HG03097 (cell line): Measurements from ENCODE around the gene STH.
"Not testable (repeated sequence)": the region's sequence is repeated elsewhere in the genome, so short reads cannot be mapped to it uniquely, and the experiment has no call there.

Experiments
- ATAC-seq: cut with Tn5 transposase; IDR thresholded peaks from one replicate; pipeline ENCODE4 v1.9.1; 2021; ENCODE audit not compliant: unreplicated experiment, low FRiP score

The STH gene

DNA sequence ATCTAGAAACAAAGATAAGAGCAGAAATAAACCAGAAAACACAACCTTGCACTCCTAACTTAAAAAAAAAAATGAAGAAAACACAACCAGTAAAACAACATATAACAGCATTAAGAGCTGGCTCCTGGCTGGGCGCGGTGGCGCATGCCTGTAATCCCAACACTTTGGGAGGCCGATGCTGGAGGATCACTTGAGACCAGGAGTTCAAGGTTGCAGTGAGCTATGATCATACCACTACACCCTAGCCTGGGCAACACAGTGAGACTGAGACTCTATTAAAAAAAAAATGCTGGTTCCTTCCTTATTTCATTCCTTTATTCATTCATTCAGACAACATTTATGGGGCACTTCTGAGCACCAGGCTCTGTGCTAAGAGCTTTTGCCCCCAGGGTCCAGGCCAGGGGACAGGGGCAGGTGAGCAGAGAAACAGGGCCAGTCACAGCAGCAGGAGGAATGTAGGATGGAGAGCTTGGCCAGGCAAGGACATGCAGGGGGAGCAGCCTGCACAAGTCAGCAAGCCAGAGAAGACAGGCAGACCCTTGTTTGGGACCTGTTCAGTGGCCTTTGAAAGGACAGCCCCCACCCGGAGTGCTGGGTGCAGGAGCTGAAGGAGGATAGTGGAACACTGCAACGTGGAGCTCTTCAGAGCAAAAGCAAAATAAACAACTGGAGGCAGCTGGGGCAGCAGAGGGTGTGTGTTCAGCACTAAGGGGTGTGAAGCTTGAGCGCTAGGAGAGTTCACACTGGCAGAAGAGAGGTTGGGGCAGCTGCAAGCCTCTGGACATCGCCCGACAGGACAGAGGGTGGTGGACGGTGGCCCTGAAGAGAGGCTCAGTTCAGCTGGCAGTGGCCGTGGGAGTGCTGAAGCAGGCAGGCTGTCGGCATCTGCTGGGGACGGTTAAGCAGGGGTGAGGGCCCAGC lies 2.6 kb downstream of the STH start:
- no peak for ATAC-seq

DNA sequence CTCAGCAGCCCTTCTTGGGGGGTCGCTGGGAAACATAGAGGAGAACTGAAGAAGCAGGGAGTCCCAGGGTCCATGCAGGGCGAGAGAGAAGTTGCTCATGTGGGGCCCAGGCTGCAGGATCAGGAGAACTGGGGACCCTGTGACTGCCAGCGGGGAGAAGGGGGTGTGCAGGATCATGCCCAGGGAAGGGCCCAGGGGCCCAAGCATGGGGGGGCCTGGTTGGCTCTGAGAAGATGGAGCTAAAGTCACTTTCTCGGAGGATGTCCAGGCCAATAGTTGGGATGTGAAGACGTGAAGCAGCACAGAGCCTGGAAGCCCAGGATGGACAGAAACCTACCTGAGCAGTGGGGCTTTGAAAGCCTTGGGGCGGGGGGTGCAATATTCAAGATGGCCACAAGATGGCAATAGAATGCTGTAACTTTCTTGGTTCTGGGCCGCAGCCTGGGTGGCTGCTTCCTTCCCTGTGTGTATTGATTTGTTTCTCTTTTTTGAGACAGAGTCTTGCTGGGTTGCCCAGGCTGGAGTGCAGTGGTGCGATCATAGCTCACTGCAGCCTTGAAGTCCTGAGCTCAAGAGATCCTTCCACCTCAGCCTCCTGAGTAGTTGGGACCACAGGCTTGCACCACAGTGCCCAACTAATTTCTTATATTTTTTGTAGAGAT lies 3.4 kb downstream of the STH start:
- ATAC-seq, result no peak

DNA sequence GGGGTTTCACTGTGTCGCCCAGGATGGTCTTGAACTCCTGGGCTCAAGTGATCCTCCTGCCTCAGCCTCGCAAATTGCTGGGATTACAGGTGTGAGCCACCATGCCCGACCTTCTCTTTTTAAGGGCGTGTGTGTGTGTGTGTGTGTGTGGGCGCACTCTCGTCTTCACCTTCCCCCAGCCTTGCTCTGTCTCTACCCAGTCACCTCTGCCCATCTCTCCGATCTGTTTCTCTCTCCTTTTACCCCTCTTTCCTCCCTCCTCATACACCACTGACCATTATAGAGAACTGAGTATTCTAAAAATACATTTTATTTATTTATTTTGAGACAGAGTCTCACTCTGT lies 3.9 kb downstream of the STH start:
- ATAC-seq, result no peak

DNA sequence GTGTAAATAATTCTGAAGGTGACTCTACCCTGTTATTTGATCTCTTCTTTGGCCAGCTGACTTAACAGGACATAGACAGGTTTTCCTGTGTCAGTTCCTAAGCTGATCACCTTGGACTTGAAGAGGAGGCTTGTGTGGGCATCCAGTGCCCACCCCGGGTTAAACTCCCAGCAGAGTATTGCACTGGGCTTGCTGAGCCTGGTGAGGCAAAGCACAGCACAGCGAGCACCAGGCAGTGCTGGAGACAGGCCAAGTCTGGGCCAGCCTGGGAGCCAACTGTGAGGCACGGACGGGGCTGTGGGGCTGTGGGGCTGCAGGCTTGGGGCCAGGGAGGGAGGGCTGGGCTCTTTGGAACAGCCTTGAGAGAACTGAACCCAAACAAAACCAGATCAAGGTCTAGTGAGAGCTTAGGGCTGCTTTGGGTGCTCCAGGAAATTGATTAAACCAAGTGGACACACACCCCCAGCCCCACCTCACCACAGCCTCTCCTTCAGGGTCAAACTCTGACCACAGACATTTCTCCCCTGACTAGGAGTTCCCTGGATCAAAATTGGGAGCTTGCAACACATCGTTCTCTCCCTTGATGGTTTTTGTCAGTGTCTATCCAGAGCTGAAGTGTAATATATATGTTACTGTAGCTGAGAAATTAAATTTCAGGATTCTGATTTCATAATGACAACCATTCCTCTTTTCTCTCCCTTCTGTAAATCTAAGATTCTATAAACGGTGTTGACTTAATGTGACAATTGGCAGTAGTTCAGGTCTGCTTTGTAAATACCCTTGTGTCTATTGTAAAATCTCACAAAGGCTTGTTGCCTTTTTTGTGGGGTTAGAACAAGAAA lies 5.1 kb downstream of the STH start:
- ATAC-seq, result no peak

DNA sequence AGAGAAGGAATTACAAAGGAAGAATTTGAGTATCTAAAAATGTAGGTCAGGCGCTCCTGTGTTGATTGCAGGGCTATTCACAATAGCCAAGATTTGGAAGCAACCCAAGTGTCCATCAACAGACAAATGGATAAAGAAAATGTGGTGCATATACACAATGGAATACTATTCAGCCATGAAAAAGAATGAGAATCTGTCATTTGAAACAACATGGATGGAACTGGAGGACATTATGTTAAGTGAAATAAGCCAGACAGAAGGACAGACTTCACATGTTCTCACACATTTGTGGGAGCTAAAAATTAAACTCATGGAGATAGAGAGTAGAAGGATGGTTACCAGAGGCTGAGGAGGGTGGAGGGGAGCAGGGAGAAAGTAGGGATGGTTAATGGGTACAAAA lies 7.0 kb downstream of the STH start:
- ATAC-seq, result not testable (repeated sequence)

DNA sequence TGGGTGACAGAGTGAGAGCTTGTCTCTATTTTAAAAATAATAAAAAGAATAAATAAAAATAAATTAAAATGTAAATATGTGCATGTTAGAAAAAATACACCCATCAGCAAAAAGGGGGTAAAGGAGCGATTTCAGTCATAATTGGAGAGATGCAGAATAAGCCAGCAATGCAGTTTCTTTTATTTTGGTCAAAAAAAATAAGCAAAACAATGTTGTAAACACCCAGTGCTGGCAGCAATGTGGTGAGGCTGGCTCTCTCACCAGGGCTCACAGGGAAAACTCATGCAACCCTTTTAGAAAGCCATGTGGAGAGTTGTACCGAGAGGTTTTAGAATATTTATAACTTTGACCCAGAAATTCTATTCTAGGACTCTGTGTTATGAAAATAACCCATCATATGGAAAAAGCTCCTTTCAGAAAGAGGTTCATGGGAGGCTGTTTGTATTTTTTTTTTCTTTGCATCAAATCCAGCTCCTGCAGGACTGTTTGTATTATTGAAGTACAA lies 8.5 kb downstream of the STH start:
- no peak for ATAC-seq

DNA sequence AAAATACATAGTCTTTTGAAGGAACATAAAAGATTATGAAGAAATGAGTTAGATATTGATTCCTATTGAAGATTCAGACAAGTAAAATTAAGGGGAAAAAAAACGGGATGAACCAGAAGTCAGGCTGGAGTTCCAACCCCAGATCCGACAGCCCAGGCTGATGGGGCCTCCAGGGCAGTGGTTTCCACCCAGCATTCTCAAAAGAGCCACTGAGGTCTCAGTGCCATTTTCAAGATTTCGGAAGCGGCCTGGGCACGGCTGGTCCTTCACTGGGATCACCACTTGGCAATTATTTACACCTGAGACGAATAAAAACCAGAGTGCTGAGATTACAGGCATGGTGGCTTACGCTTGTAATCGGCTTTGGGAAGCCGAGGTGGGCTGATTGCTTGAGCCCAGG lies 9.5 kb downstream of the STH start:
- no peak for ATAC-seq

DNA sequence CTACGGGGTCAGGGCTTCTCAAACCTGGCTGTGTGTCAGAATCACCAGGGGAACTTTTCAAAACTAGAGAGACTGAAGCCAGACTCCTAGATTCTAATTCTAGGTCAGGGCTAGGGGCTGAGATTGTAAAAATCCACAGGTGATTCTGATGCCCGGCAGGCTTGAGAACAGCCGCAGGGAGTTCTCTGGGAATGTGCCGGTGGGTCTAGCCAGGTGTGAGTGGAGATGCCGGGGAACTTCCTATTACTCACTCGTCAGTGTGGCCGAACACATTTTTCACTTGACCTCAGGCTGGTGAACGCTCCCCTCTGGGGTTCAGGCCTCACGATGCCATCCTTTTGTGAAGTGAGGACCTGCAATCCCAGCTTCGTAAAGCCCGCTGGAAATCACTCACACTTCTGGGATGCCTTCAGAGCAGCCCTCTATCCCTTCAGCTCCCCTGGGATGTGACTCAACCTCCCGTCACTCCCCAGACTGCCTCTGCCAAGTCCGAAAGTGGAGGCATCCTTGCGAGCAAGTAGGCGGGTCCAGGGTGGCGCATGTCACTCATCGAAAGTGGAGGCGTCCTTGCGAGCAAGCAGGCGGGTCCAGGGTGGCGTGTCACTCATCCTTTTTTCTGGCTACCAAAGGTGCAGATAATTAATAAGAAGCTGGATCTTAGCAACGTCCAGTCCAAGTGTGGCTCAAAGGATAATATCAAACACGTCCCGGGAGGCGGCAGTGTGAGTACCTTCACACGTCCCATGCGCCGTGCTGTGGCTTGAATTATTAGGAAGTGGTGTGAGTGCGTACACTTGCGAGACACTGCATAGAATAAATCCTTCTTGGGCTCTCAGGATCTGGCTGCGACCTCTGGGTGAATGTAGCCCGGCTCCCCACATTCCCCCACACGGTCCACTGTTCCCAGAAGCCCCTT lies 10.9 kb downstream of the STH start:
- no peak for ATAC-seq

DNA sequence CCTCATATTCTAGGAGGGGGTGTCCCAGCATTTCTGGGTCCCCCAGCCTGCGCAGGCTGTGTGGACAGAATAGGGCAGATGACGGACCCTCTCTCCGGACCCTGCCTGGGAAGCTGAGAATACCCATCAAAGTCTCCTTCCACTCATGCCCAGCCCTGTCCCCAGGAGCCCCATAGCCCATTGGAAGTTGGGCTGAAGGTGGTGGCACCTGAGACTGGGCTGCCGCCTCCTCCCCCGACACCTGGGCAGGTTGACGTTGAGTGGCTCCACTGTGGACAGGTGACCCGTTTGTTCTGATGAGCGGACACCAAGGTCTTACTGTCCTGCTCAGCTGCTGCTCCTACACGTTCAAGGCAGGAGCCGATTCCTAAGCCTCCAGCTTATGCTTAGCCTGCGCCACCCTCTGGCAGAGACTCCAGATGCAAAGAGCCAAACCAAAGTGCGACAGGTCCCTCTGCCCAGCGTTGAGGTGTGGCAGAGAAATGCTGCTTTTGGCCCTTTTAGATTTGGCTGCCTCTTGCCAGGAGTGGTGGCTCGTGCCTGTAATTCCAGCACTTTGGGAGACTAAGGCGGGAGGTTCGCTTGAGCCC lies 11.6 kb downstream of the STH start:
- no peak for ATAC-seq

DNA sequence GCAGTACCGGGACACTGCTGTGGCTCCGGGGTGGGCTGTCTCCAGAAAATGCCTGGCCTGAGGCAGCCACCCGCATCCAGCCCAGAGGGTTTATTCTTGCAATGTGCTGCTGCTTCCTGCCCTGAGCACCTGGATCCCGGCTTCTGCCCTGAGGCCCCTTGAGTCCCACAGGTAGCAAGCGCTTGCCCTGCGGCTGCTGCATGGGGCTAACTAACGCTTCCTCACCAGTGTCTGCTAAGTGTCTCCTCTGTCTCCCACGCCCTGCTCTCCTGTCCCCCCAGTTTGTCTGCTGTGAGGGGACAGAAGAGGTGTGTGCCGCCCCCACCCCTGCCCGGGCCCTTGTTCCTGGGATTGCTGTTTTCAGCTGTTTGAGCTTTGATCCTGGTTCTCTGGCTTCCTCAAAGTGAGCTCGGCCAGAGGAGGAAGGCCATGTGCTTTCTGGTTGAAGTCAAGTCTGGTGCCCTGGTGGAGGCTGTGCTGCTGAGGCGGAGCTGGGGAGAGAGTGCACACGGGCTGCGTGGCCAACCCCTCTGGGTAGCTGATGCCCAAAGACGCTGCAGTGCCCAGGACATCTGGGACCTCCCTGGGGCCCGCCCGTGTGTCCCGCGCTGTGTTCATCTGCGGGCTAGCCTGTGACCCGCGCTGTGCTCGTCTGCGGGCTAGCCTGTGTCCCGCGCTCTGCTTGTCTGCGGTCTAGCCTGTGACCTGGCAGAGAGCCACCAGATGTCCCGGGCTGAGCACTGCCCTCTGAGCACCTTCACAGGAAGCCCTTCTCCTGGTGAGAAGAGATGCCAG lies 12.9 kb downstream of the STH start:
- ATAC-seq, result no peak

DNA sequence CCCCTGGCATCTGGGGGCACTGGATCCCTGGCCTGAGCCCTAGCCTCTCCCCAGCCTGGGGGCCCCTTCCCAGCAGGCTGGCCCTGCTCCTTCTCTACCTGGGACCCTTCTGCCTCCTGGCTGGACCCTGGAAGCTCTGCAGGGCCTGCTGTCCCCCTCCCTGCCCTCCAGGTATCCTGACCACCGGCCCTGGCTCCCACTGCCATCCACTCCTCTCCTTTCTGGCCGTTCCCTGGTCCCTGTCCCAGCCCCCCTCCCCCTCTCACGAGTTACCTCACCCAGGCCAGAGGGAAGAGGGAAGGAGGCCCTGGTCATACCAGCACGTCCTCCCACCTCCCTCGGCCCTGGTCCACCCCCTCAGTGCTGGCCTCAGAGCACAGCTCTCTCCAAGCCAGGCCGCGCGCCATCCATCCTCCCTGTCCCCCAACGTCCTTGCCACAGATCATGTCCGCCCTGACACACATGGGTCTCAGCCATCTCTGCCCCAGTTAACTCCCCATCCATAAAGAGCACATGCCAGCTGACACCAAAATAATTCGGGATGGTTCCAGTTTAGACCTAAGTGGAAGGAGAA lies 13.5 kb downstream of the STH start:
- no peak for ATAC-seq

DNA sequence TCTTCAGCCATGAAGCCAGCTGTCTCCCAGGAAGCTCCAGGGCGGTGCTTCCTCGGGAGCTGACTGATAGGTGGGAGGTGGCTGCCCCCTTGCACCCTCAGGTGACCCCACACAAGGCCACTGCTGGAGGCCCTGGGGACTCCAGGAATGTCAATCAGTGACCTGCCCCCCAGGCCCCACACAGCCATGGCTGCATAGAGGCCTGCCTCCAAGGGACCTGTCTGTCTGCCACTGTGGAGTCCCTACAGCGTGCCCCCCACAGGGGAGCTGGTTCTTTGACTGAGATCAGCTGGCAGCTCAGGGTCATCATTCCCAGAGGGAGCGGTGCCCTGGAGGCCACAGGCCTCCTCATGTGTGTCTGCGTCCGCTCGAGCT lies 14.1 kb downstream of the STH start:
- no peak for ATAC-seq

DNA sequence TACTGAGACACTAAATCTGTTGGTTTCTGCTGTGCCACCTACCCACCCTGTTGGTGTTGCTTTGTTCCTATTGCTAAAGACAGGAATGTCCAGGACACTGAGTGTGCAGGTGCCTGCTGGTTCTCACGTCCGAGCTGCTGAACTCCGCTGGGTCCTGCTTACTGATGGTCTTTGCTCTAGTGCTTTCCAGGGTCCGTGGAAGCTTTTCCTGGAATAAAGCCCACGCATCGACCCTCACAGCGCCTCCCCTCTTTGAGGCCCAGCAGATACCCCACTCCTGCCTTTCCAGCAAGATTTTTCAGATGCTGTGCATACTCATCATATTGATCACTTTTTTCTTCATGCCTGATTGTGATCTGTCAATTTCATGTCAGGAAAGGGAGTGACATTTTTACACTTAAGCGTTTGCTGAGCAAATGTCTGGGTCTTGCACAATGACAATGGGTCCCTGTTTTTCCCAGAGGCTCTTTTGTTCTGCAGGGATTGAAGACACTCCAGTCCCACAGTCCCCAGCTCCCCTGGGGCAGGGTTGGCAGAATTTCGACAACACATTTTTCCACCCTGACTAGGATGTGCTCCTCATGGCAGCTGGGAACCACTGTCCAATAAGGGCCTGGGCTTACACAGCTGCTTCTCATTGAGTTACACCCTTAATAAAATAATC lies 14.6 kb downstream of the STH start:
- ATAC-seq, result no peak

DNA sequence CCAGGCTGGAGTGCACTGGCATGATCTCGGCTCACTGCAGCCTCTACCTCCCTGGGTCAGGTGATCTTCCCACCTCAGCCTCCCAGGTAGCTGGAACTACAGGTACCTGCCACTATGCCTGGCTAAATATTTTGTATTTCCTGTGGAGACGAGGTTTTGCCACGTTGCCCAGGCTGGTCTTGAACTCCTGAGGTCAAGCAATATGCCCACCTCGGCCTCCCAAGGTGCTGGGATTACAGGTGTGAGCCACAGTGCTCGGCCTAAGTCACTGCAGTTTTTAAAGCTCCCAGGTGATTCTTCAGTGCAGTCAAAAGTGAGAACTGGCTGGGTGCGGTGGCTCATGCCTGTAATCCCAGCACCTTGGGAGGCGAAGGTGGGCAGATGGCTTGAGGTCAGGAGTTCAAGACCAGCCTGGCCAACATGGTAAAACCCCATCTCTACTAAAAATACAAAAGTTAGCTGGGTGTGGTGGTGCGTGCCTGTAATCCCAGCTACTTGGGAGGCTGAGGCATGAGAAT lies 20.4 kb downstream of the STH start:
- not testable (repeated sequence) for ATAC-seq

DNA sequence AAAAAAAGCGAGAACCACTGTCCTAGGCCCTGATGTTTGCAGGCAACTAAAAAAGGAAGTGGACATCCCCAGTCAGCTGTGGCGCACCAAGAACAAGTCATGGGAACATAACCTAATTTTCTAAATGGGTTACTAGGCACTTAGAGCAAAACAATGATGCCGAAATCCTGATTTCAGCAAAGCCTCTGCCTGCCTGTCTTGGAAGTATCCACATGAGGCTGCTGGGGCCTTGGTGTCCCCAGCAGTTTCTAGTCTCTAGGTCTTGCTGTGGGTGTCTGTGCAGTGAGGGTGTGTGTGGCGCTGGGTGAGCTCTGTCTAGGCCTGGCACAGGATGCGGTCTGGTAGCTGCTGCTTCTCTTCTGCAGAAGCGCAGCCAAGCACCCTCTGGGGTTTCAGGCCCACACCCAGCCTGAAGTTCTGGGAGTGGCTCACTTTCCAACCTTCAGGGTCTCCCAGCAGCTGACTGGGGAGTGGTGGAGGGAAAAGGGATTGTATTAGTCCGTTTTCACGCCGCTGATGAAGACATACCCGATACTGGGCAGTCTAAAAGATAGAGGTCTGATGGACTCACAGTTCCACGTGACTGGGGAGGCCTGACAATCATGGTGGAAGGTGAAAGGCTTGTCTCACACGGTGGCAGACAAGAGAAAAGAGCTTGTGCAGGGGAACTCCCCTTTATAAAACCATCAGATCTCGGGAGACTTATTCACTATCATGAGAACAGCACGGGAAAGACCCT lies 21.1 kb downstream of the STH start:
- peak; percentile 77 for ATAC-seq

DNA sequence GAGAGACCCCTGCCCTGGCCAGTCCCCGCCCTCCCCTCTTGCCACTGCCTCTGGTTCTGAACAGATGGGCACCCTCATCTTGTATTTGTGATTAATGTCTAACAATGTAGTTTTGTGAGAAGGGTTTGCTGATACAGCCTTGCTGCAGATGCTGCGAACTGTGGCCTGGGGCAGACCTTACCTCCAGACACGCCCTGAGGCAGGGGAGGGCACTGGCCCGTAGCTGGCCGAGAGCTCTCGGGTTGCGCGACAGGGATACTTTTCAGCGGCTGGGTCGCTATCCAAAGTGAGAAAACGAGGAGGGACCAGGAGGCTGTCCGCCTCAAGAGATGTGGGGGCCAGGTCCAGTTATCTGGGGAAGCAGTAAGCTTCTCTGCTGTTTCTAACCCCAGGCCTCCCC lies 21.9 kb downstream of the STH start:
- ATAC-seq, result no peak

DNA sequence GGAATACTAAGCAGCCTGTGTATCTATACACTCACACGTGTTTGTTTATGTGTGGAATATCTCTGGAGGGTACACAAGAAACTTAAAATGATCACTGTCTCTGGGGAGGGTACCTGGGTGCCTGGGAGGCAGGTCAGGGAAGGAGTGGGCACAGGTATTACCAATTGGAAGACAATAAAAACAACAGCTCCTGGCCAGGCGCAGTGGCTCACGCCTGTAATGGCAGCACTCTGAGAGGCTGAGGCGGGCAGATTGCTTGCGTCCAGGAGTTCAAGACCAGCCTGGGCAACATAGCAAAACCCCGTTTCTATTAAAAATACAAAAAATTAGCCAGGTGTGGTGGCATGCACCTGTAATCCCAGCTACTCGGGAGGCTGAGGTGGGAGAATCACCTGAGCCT lies 24.3 kb downstream of the STH start:
- ATAC-seq, result not testable (repeated sequence)
